Activated B cell treated with CpG ODN at 0.5 μM for 24 hours (primary cell): ENCODE results near the gene BRI3. TPM values are rescaled to one million over a fixed set of nuclear protein-coding genes. Genes with fewer than 3 reads are reported as not detected.

Source experiments
- ATAC-seq: fragments of 200-7000 bp; cut with Tn5 transposase; one replicate; pipeline ENCODE4 v1.10.0; 2021; ENCODE audit warnings: low read depth, mild to moderate bottlenecking, moderate library complexity
- CTCF ChIA-PET: fragments of 350-600 bp; sonication (Branson Sonifier 250); formaldehyde crosslinking; loops from one replicate; lab custom pipeline; 2021; ENCODE audit warnings: antibody characterized with exemption; lab: Charles Lee
- POLR2A ChIA-PET: fragments of 350-600 bp; sonication (Branson Sonifier 250); formaldehyde crosslinking; loops from one replicate; lab custom pipeline; 2021; ENCODE audit warnings: antibody characterized with exemption; lab: Charles Lee
- DNase-seq: peaks from one replicate; pipeline ENCODE4 v3.0.0; 2022
- H3K27ac Mint-ChIP-seq: one replicate; pipeline ENCODE4 v1.8.0; 2020; ENCODE audit warnings: mixed read lengths
- H3K27me3 Mint-ChIP-seq: one replicate; pipeline ENCODE4 v1.8.0; 2021; ENCODE audit warnings: mixed read lengths
- H3K36me3 Mint-ChIP-seq: one replicate; pipeline ENCODE4 v1.8.0; 2021; ENCODE audit warnings: low read depth, mixed read lengths
- H3K4me1 Mint-ChIP-seq: one replicate; pipeline ENCODE4 v1.8.0; 2021; ENCODE audit warnings: mixed read lengths
- H3K4me3 Mint-ChIP-seq: one replicate; pipeline ENCODE4 v1.8.0; 2020; ENCODE audit warnings: mild to moderate bottlenecking, mixed read lengths
- H3K9me3 Mint-ChIP-seq: one replicate; pipeline ENCODE4 v1.8.0; 2020; ENCODE audit warnings: mixed read lengths
- CTCF ChIP-seq: fragments of 200-600 bp; IDR thresholded peaks from one replicate; pipeline ENCODE4 v1.8.0; 2022; ENCODE audit warnings: antibody characterized with exemption, mild to moderate bottlenecking
- intact Hi-C: fragments of 100-400 bp; cut with micrococcal nuclease; formaldehyde crosslinking; loops from one replicate; pipeline ENCODE4 v1.15.1; 2024
- total RNA-seq: library from RNA; stranded (reverse); gene quantifications from 2 replicates; pipeline ENCODE4 v1.2.3, GENCODE V29; 2022

The BRI3 gene
- total RNA-seq, 1 donor from 2014 or later, result 53.7 TPM

- no peaks in the 10 kb centered on the region for H3K4me1 Mint-ChIP-seq
- peaks cover 4% of the 10 kb centered on the region for H3K36me3 Mint-ChIP-seq
- no peak for TF ChIP-seq CTCF
- ATAC-seq (no peak), DNase-seq (no peak)
- ChIA-PET POLR2A (no interaction called here), CTCF (no interaction called here)
- intact Hi-C loops, result no loop called here
- no peak overlapping the region for H3K4me3 Mint-ChIP-seq
- no peaks in the 10 kb centered on the region for H3K27me3 Mint-ChIP-seq
- no peaks in the 10 kb centered on the region for H3K9me3 Mint-ChIP-seq
- H3K27ac Mint-ChIP-seq, result no peak overlapping the region
Measured at GRCh38 chr7:98300595-98301372, 19.3 kb downstream of the BRI3 start.

GRCh38 chr7:98301693-98302470 is 20.4 kb downstream of the BRI3 start:
- Mint-ChIP-seq H3K9me3 (no peaks in the 10 kb centered on the region), H3K4me3 (no peak overlapping the region), H3K36me3 (peaks cover 5% of the 10 kb centered on the region), H3K27me3 (no peaks in the 10 kb centered on the region), H3K4me1 (no peaks in the 10 kb centered on the region), H3K27ac (no peak overlapping the region)
- TF ChIP-seq CTCF, result no peak
- POLR2A ChIA-PET, result no interaction called here
- no peak for DNase-seq
- intact Hi-C loops, result no loop called here
- CTCF ChIA-PET, result no interaction called here
- ATAC-seq, result no peak

GRCh38 chr7:98303176-98303865 is 21.8 kb downstream of the BRI3 start:
- Mint-ChIP-seq H3K4me1 (no peaks in the 10 kb centered on the region), H3K9me3 (no peaks in the 10 kb centered on the region), H3K36me3 (peaks cover 9% of the 10 kb centered on the region), H3K27ac (no peak overlapping the region), H3K4me3 (no peak overlapping the region), H3K27me3 (no peaks in the 10 kb centered on the region)
- ATAC-seq, result no peak
- ChIA-PET CTCF (no interaction called here), POLR2A (interaction anchor here (0.6 kb wide), 1 partner anchor 89 kb away, joined by 3 read pairs; no protein-coding TSS in a partner anchor)
- DNase-seq, result no peak
- intact Hi-C loops, result no loop called here
- no peak for TF ChIP-seq CTCF

- H3K36me3 Mint-ChIP-seq, result peaks cover 9% of the 10 kb centered on the region
- H3K4me1 Mint-ChIP-seq, result no peaks in the 10 kb centered on the region
- ChIA-PET POLR2A (no interaction called here), CTCF (no interaction called here)
- no peak for TF ChIP-seq CTCF
- intact Hi-C loops, result no loop called here
- H3K27ac Mint-ChIP-seq, result no peak overlapping the region
- DNase-seq, result no peak
- no peaks in the 10 kb centered on the region for H3K9me3 Mint-ChIP-seq
- no peaks in the 10 kb centered on the region for H3K27me3 Mint-ChIP-seq
- H3K4me3 Mint-ChIP-seq, result no peak overlapping the region
- ATAC-seq, result no peak
Measured at GRCh38 chr7:98303906-98304305, 22.4 kb downstream of the BRI3 start.
